GM12873 (cell line): ENCODE data around the gene APCDD1.

Source experiments
- TF ChIP-seq, protein P1 (sequence below): IDR thresholded peaks from 2 replicates; pipeline ENCODE4 v1.5.1; 2012; ENCODE audit warnings: low read depth, mild to moderate bottlenecking, moderate library complexity, low read length, control low read depth; ENCODE audit not compliant: insufficient read depth; ENCODE audit errors: missing control alignments

APCDD1 gene

DNA sequence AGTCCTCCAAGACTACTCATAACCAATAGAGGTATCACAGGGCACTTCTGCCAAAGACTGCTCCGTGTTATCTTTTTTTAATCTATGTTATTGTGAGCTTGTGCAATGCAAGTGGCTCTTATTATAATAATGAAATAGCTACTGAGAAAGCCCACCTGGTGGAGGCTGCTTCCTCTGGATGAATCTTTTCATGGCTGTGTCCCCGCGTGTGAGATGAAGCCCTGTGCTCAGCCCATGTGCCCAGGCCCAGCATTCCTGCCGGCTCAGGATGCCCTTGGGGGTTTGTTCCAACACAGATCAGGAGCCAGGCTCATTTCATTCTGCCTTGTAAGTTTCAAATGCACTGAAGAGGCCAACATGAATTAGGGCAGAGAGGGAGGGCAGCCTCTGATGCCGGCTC lies 18.7 kb downstream of the APCDD1 start:
- TF ChIP-seq, protein P1, sequence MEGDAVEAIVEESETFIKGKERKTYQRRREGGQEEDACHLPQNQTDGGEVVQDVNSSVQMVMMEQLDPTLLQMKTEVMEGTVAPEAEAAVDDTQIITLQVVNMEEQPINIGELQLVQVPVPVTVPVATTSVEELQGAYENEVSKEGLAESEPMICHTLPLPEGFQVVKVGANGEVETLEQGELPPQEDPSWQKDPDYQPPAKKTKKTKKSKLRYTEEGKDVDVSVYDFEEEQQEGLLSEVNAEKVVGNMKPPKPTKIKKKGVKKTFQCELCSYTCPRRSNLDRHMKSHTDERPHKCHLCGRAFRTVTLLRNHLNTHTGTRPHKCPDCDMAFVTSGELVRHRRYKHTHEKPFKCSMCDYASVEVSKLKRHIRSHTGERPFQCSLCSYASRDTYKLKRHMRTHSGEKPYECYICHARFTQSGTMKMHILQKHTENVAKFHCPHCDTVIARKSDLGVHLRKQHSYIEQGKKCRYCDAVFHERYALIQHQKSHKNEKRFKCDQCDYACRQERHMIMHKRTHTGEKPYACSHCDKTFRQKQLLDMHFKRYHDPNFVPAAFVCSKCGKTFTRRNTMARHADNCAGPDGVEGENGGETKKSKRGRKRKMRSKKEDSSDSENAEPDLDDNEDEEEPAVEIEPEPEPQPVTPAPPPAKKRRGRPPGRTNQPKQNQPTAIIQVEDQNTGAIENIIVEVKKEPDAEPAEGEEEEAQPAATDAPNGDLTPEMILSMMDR, result no peak

DNA sequence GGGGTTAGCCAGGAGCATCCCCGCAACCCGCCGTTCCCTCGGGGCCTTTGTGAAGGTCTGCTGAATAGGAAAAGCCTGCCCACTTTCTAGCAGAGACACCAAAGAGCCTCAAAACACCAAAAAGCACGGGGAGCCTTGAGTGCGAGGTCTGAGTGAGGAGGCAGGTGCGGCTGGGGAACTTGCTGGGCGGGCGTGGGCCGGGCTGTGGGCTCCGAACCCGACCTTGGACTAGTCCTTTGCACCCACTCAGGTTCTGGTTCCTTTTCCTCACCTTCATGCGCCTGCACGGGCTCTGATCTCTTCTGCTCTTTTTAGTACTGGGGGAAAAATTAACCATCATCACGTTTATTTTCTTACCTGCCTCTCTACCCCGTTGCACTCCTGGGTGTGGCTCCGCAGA lies 19.9 kb downstream of the APCDD1 start:
- TF ChIP-seq, protein P1, result no peak

DNA sequence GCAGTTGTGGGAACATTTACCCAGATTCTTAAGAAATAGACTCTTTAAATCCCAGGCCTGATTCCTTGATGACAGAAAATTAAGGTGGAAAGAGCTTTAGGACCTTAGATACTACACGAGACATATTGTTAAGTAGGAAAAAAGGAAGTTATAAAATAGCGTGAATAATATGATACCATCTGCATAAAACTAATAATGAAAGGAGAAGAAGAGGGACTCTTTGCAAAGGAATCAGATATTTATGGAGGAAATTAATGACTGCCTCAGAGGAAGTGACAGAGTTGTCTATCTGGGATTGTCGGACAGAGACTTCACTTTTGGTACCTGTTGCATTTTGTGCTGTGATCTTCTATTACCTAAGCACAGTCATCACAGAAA lies 20.8 kb downstream of the APCDD1 start:
- TF ChIP-seq, protein P1, result no peak

- TF ChIP-seq, protein P1, result no peak
Measured at GRCh38 chr18:10475654-10476291, 21.3 kb downstream of the APCDD1 start.

- TF ChIP-seq, protein P1, result no peak
Measured at GRCh38 chr18:10476338-10476791, 21.9 kb downstream of the APCDD1 start.

GRCh38 chr18:10477121-10477862 lies 22.9 kb downstream of the APCDD1 start:
- TF ChIP-seq, protein P1, result no peak

GRCh38 chr18:10477863-10478260 lies 23.4 kb downstream of the APCDD1 start:
- TF ChIP-seq, protein P1, result no peak
